Transverse colon (tissue), 4 donors: Measurements from ENCODE around the gene BRPF3.

Experiments used
- CTCF ChIP-seq, 5 experiments: fragments of 200-600 bp in 3 of 5; fragments of 450-650 bp in 2 of 5; sonication (generic) in 3 of 5; IDR thresholded peaks; 1 replicate in 2 of 5; 2 replicates in 3 of 5; pipeline ENCODE4 v1.5.1; 2016 to 2017; ENCODE audit warnings: antibody characterized with exemption in 5 of 5, inconsistent platforms in 3 of 5, mild to moderate bottlenecking in 2 of 5, moderate library complexity in 1 of 5
- EP300 ChIP-seq: sonication (generic); formaldehyde crosslinking; IDR thresholded peaks from one replicate; pipeline ENCODE4 v1.6.1; 2017; ENCODE audit warnings: antibody characterized with exemption, low read depth
- POLR2A ChIP-seq: fragments of 450-650 bp; IDR thresholded peaks from one replicate; pipeline ENCODE4 v1.6.1; 2016; ENCODE audit warnings: antibody characterized with exemption, mild to moderate bottlenecking, moderate library complexity
- POLR2AphosphoS5 ChIP-seq, 3 donors: sonication (generic); formaldehyde crosslinking; IDR thresholded peaks; one replicate each; pipeline ENCODE4 v1.6.1; 2016; ENCODE audit warnings: antibody characterized with exemption in 3 of 3

GRCh38 chr6:36227379-36228228, 31.1 kb downstream of the BRPF3 start:
- TF ChIP-seq POLR2A (no peak), CTCF (IDR thresholded peaks at IDR 0.05) (no peak), EP300 (no peak), POLR2AphosphoS5 (IDR thresholded peaks at IDR 0.05) (peak; percentile 13 to 38 (median 24))
